Measurements from ENCODE around the gene SMIM1.

- TF ChIP-seq CTCF (IDR thresholded peaks at IDR 0.05) (no peak), POLR2A (IDR thresholded peaks at IDR 0.05) (no peak)
These were observed 37.1 kb downstream of the SMIM1 start for GRCh38 chr1:3809680-3810079.
